Natural killer cell (primary cell): Measurements from ENCODE around the gene RHOBTB1. TPM values are rescaled to one million over a fixed set of nuclear protein-coding genes. Genes with fewer than 3 reads are reported as not detected.

ENCODE experiments used
- ATAC-seq, 3 donors: fragments of 150-1000 bp in 2 of 3; fragments of 200-7000 bp in 1 of 3; cut with Tn5 transposase; 1 replicate in 1 of 3; 2 replicates in 2 of 3; pipeline ENCODE4 v1.10.0; 2021; ENCODE audit warnings: mild to moderate bottlenecking in 2 of 3, moderate library complexity in 2 of 3
- DNase-seq, 2 donors: peaks; one replicate each; pipeline versions ENCODE4 v3.0.0 to v3.0.0-alpha.2; 2013 to 2021; ENCODE audit warnings: mixed read lengths in 1 of 2
- H3K27ac ChIP-seq: one replicate; pipeline ENCODE4 v1.5.1; 2013; ENCODE audit warnings: mild to moderate bottlenecking, low read length
- H3K27me3 ChIP-seq: one replicate; pipeline ENCODE4 v1.6.1; 2013; ENCODE audit warnings: low read length; ENCODE audit not compliant: control insufficient read depth, insufficient read depth
- H3K36me3 ChIP-seq: one replicate; pipeline ENCODE4 v1.6.1; 2013; ENCODE audit warnings: low read length; ENCODE audit not compliant: control insufficient read depth, insufficient read depth
- H3K4me1 ChIP-seq: one replicate; pipeline ENCODE4 v1.6.1; 2013; ENCODE audit warnings: low read length; ENCODE audit not compliant: control insufficient read depth, insufficient read depth
- H3K4me3 ChIP-seq: one replicate; pipeline ENCODE4 v1.5.1; 2013; ENCODE audit warnings: low read length
- H3K9me3 ChIP-seq: one replicate; pipeline ENCODE4 v1.6.1; 2013; ENCODE audit warnings: low read length; ENCODE audit not compliant: control insufficient read depth, insufficient read depth
- H3K27ac Mint-ChIP-seq, 2 donors: one replicate each; pipeline ENCODE4 v1.8.0; 2022; ENCODE audit warnings: mild to moderate bottlenecking in 2 of 2, mixed read lengths in 2 of 2, moderate library complexity in 1 of 2
- H3K27me3 Mint-ChIP-seq, 2 donors: one replicate each; pipeline ENCODE4 v1.8.0; 2022; ENCODE audit warnings: low read depth in 2 of 2, mixed read lengths in 2 of 2
- H3K36me3 Mint-ChIP-seq: one replicate; pipeline ENCODE4 v1.8.0; 2022; ENCODE audit warnings: mixed read lengths
- H3K4me1 Mint-ChIP-seq, 2 donors: one replicate each; pipeline ENCODE4 v1.8.0; 2022; ENCODE audit warnings: mixed read lengths in 2 of 2
- H3K4me3 Mint-ChIP-seq: one replicate; pipeline ENCODE4 v1.8.0; 2022; ENCODE audit warnings: mild to moderate bottlenecking, moderate library complexity, mixed read lengths
- H3K9me3 Mint-ChIP-seq, 2 donors: one replicate each; pipeline ENCODE4 v1.8.0; 2022; ENCODE audit warnings: mixed read lengths in 2 of 2
- CTCF ChIP-seq: fragments of 200-600 bp; IDR thresholded peaks from one replicate; pipeline ENCODE4 v1.8.0; 2022; ENCODE audit warnings: antibody characterized with exemption
- WGBS: methylation state at CpG from one replicate; pipeline ENCODE4 v1.1.7; 2013; ENCODE audit warnings: missing lambda C conversion rate; ENCODE audit not compliant: insufficient coverage; 5-methylcytosine and 5-hydroxymethylcytosine counted together
- intact Hi-C: fragments of 100-400 bp; cut with micrococcal nuclease; formaldehyde crosslinking; loops from one replicate; pipeline ENCODE4 v1.14.2; 2022
- total RNA-seq, 4 donors: library from RNA; stranded (reverse); fragments of 120-200 nt in 1 of 4; gene quantifications; one replicate each; pipeline versions ENCODE4 v1.2.3 to v1.2.4, GENCODE V29; 2013 to 2022

The RHOBTB1 gene
- total RNA-seq, 3 donors from 2014 or later (not counting 1 experiment from before 2014, with no cell fraction given): 0.97 to 1.9 (median 1.1) TPM

DNA sequence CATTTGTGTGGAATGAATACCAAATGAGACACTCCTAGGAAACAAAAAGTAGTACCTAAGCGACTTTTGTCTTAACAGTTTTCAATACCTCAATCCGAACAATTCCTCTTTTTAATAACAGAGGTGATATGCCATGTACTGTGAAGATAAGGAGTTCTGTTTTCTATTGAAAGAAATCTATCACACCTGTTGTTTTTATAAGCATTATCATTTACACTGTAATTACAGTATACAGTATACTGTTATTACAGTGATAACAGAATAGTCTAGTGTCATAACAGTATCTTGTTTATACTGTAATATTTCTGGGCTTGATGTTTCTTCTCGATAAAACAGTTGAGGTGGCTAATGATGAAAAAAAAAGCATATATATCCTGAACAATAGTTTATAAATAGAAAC, 9.4 kb upstream of the RHOBTB1 start:
- H3K27ac Mint-ChIP-seq: no peak overlapping the region
- H3K27me3 Mint-ChIP-seq: peaks cover 2 to 8% of the 10 kb centered on the region in 2 donors
- H3K9me3 Mint-ChIP-seq: no peaks in the 10 kb centered on the region
- intact Hi-C loops: no loop called here
- no peaks in the 10 kb centered on the region for H3K4me1 Mint-ChIP-seq
- H3K27me3 ChIP-seq: no peaks in the 10 kb centered on the region
- ATAC-seq (no peak), DNase-seq (no peak)
- H3K9me3 ChIP-seq: no peaks in the 10 kb centered on the region
- H3K36me3 ChIP-seq: no peaks in the 10 kb centered on the region
- H3K36me3 Mint-ChIP-seq: no peaks in the 10 kb centered on the region
- H3K4me3 ChIP-seq: no peak overlapping the region
- H3K27ac ChIP-seq: no peak overlapping the region
- H3K4me3 Mint-ChIP-seq: no peak overlapping the region
- WGBS: no CpG with 5 or more reads among the region's 3 CpGs
- no peak for TF ChIP-seq CTCF
- no peaks in the 10 kb centered on the region for H3K4me1 ChIP-seq

GRCh38 chr10:60952846-60953220, 8.8 kb upstream of the RHOBTB1 start:
- Histone ChIP-seq H3K27me3 (no peaks in the 10 kb centered on the region), H3K36me3 (no peaks in the 10 kb centered on the region), H3K4me1 (no peaks in the 10 kb centered on the region), H3K9me3 (no peaks in the 10 kb centered on the region), H3K4me3 (no peak overlapping the region), H3K27ac (no peak overlapping the region)
- ATAC-seq (no peak), DNase-seq (no peak)
- intact Hi-C loops: no loop called here
- no peak overlapping the region for H3K27ac Mint-ChIP-seq
- 90% methylated on average over 3 of the region's 7 CpGs for WGBS
- H3K4me1 Mint-ChIP-seq: no peaks in the 10 kb centered on the region
- no peak overlapping the region for H3K4me3 Mint-ChIP-seq
- peaks cover 4 to 14% of the 10 kb centered on the region in 2 donors for H3K27me3 Mint-ChIP-seq
- no peaks in the 10 kb centered on the region for H3K36me3 Mint-ChIP-seq
- TF ChIP-seq CTCF: no peak
- no peaks in the 10 kb centered on the region for H3K9me3 Mint-ChIP-seq

GRCh38 chr10:60952067-60952845, 8.3 kb upstream of the RHOBTB1 start:
- WGBS: 83% methylated on average over 1 of the region's 3 CpGs
- TF ChIP-seq CTCF: no peak

GRCh38 chr10:60951272-60951724, 7.3 kb upstream of the RHOBTB1 start:
- TF ChIP-seq CTCF: no peak
- Mint-ChIP-seq H3K36me3 (no peaks in the 10 kb centered on the region), H3K27me3 (peaks cover 10 to 22% of the 10 kb centered on the region in 2 donors), H3K4me3 (no peak overlapping the region), H3K4me1 (no peaks in the 10 kb centered on the region), H3K9me3 (no peaks in the 10 kb centered on the region), H3K27ac (no peak overlapping the region)
- ATAC-seq: no peak
- no peak for DNase-seq
- Histone ChIP-seq H3K4me1 (no peaks in the 10 kb centered on the region), H3K4me3 (no peak overlapping the region), H3K27me3 (no peaks in the 10 kb centered on the region), H3K9me3 (no peaks in the 10 kb centered on the region), H3K36me3 (no peaks in the 10 kb centered on the region), H3K27ac (no peak overlapping the region)
- intact Hi-C loops: no loop called here
- WGBS: 88% methylated on average over 5 of the region's 5 CpGs

More at GRCh38 chr10:60952067-60952845, 8.3 kb upstream of the RHOBTB1 start:
- no peaks in the 10 kb centered on the region for H3K27me3 ChIP-seq
- Mint-ChIP-seq H3K9me3 (no peaks in the 10 kb centered on the region), H3K27ac (no peak overlapping the region), H3K36me3 (no peaks in the 10 kb centered on the region), H3K4me1 (no peaks in the 10 kb centered on the region), H3K4me3 (no peak overlapping the region), H3K27me3 (peaks cover 4 to 15% of the 10 kb centered on the region in 2 donors)
- no peaks in the 10 kb centered on the region for H3K36me3 ChIP-seq
- intact Hi-C loops: no loop called here
- no peak overlapping the region for H3K27ac ChIP-seq
- ATAC-seq (no peak), DNase-seq (no peak)
- no peaks in the 10 kb centered on the region for H3K9me3 ChIP-seq
- H3K4me1 ChIP-seq: no peaks in the 10 kb centered on the region
- no peak overlapping the region for H3K4me3 ChIP-seq
